Brain microvascular endothelial cell (primary cell): ENCODE measurements around the gene SMIM43.

Source experiments
- DNase-seq: peaks from one replicate; pipeline ENCODE4 v3.0.0-alpha.2; 2020
- H3K27ac ChIP-seq: fragments of 250-450 bp; sonication (Bioruptor Pico); 2 replicates; pipeline ENCODE4 v1.5.1; 2020; ENCODE audit warnings: mild to moderate bottlenecking, moderate library complexity
- H3K27me3 ChIP-seq: fragments of 250-450 bp; sonication (Bioruptor Pico); replicated peaks from 2 replicates; pipeline ENCODE4 v1.5.1; 2020; ENCODE audit warnings: mild to moderate bottlenecking
- H3K36me3 ChIP-seq: fragments of 250-450 bp; sonication (Bioruptor Pico); replicated peaks from 2 replicates; pipeline ENCODE4 v1.5.1; 2020; ENCODE audit warnings: mild to moderate bottlenecking
- H3K4me3 ChIP-seq: 2 replicates; pipeline ENCODE4 v1.5.1; 2011; ENCODE audit warnings: low read depth, mild to moderate bottlenecking, control low read depth, low read length, moderate library complexity
- in situ Hi-C: cut with HindIII; loops from 2 replicates; pipeline ENCODE4 v1.10.0; 2017; ENCODE audit warnings: low sequenced_read_pairs, low pct_ligation_motif_present
- TF ChIP-seq, protein P1 (sequence below): IDR thresholded peaks from 2 replicates; pipeline ENCODE4 v1.5.1; 2011; ENCODE audit warnings: low read depth, mild to moderate bottlenecking, moderate library complexity, low read length, control low read depth, inconsistent platforms; ENCODE audit errors: missing control alignments

The SMIM43 gene

DNA sequence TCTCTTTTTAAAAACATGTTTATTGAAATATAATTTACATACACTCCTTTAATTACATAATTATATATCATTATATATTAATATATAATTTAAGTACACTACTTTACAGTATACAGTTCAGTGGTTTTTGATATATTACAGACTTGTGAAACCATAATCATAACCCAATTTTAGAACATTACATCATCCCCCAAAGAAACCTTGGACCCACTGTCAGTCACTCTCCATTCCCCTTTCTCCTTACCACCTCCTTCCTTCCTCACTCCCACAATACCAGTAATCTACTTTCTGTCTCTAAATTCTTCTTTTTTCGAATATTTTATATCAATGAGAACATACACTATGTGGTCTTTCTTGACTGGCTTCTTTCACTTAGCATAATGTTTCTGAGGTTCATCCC lies 18.2 kb upstream of the SMIM43 start:
- TF ChIP-seq, protein P1, sequence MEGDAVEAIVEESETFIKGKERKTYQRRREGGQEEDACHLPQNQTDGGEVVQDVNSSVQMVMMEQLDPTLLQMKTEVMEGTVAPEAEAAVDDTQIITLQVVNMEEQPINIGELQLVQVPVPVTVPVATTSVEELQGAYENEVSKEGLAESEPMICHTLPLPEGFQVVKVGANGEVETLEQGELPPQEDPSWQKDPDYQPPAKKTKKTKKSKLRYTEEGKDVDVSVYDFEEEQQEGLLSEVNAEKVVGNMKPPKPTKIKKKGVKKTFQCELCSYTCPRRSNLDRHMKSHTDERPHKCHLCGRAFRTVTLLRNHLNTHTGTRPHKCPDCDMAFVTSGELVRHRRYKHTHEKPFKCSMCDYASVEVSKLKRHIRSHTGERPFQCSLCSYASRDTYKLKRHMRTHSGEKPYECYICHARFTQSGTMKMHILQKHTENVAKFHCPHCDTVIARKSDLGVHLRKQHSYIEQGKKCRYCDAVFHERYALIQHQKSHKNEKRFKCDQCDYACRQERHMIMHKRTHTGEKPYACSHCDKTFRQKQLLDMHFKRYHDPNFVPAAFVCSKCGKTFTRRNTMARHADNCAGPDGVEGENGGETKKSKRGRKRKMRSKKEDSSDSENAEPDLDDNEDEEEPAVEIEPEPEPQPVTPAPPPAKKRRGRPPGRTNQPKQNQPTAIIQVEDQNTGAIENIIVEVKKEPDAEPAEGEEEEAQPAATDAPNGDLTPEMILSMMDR = no peak
- H3K36me3 ChIP-seq = no peaks in the 10 kb centered on the region
- no peak for DNase-seq
- no peak overlapping the region for H3K27ac ChIP-seq
- in situ Hi-C loops = no loop called here
- H3K27me3 ChIP-seq = no peaks in the 10 kb centered on the region
- no peak overlapping the region for H3K4me3 ChIP-seq

DNA sequence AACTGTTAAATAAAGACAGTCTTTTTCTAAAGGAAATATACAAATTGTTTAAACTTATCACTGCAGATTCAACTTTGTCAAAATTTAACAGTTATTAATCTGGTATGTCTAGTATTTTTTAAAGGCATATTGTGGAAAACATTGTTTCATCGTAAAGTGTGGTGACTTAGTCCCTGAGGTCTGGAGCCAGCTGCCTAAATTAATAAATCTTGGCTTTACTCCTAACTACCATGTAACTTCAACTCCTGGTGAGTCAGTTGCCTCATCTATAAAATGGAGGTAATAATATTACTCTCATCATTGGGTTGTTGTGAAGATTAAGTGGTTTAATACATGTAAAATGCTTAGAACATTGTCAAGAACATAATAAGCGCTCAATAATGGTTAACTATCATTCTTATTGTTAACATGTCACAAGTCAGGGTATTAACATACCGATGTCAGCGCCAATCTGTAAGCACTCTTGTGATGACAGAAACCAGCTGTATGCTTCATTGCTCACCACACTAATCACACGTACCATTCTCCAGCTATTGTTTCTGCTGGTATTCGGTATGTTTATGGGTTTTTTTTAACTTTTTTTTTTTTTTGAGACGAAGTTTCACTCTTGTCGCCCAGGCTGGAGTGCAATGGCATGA lies 14.1 kb upstream of the SMIM43 start:
- Histone ChIP-seq H3K4me3 (no peak overlapping the region), H3K36me3 (no peaks in the 10 kb centered on the region), H3K27ac (no peak overlapping the region), H3K27me3 (no peaks in the 10 kb centered on the region)
- in situ Hi-C loops = no loop called here
- TF ChIP-seq, protein P1 = no peak
- DNase-seq = no peak

DNA sequence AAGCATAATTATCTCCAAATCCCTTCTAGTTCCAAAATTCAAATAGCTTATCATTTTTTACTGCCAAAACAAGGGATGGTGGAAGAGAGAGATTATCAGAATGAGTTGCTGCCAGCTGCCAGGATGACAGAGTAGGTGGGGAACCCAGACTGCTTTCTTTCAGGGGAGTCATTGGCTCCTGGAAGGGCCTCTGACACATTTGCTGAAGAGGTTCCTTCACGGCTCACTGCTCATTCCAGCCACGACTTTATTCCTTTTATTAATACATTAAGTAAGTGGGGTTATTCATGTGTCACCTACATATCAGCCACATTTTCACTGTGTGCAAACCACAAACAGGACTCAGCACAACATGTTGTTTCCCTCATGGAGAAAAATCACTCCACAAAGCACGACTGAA lies 12.7 kb upstream of the SMIM43 start:
- Histone ChIP-seq H3K27ac (no peak overlapping the region), H3K4me3 (no peak overlapping the region), H3K36me3 (no peaks in the 10 kb centered on the region), H3K27me3 (no peaks in the 10 kb centered on the region)
- in situ Hi-C loops = no loop called here
- TF ChIP-seq, protein P1 = no peak
- no peak for DNase-seq

DNA sequence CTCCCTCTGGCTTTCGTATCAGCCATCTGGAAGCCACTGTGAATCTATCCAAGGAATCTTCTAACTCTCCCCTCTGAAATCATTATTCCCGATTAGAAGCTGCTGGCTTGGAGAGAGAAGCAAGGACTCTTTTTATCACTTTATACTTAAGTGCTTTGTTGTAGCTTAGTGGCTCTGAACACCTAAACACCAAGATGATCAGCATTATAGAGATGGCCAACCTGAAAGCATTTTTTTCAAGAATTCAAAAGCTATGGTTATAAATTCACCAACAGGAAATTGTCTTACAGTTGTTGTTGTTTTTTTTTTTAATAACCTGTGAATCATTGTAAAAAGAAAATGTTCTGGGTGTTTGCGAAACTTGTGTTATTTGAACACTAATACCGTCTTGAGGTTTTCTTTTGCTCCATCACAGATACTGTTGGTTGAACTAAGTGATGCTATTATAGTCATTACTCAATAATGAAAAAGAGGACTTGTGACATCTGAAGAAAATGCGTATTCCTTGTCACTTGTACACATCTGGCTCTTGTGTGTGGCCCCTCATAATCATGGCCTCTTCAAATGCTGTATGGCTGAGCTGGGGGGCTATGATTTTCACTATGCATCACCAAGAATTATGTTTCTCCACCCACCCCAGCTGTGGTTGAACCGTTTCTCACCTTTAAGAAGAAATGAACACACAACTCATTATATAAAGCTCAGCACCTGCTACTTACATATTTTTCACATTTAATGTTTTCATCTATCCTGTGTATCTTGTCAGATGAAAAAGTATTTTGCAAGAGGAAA lies 11.8 kb upstream of the SMIM43 start:
- Histone ChIP-seq H3K4me3 (no peak overlapping the region), H3K36me3 (no peaks in the 10 kb centered on the region), H3K27ac (no peak overlapping the region), H3K27me3 (no peaks in the 10 kb centered on the region)
- in situ Hi-C loops = no loop called here
- no peak for DNase-seq
- TF ChIP-seq, protein P1 = no peak

DNA sequence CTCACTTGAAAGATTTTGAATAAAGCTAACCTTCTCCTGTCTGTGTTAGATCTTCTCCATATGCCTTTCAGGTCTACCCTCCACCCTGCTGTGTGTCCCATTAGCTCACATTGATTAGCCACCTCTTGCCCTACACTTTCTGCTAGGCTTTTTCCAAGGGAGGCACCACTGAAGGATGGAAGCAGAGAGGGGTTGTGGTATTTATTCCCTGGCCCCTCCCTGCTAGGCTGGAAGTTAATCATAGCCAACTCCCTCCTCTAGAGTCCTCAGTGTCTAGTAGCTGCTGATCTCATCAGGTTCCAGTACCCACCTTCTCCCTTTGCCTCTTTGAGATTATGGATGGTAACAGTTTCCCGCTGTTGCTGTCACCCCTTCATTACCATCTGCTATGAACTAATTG lies 8.9 kb upstream of the SMIM43 start:
- in situ Hi-C loops = no loop called here
- TF ChIP-seq, protein P1 = no peak
- no peak overlapping the region for H3K4me3 ChIP-seq
- no peaks in the 10 kb centered on the region for H3K36me3 ChIP-seq
- no peak overlapping the region for H3K27ac ChIP-seq
- no peaks in the 10 kb centered on the region for H3K27me3 ChIP-seq
- DNase-seq = no peak
